Brain pericyte (primary cell): ENCODE measurements around the gene DPP7.
"Not testable (repeated sequence)": the region's sequence is repeated elsewhere in the genome, so short reads cannot be mapped to it uniquely, and the experiment has no call there.

ENCODE experiments used
- DNase-seq: peaks from one replicate; pipeline ENCODE4 v3.0.0-alpha.2; 2012; ENCODE audit warnings: low read depth, low spot score

DPP7 gene

GRCh38 chr9:137129456-137130175 is 15.1 kb upstream of the DPP7 start:
- DNase-seq = peak; percentile 79

GRCh38 chr9:137128862-137129455 is 14.4 kb upstream of the DPP7 start:
- no peak for DNase-seq

- no peak for DNase-seq
Measured at GRCh38 chr9:137128158-137128861, 13.8 kb upstream of the DPP7 start.

- DNase-seq = no peak
Measured at GRCh38 chr9:137127301-137128157, 13.0 kb upstream of the DPP7 start.

GRCh38 chr9:137126786-137127185 is 12.3 kb upstream of the DPP7 start:
- DNase-seq = no peak

GRCh38 chr9:137123952-137124462 is 9.5 kb upstream of the DPP7 start:
- not testable (repeated sequence) for DNase-seq

- no peak for DNase-seq
Measured at GRCh38 chr9:137123468-137123837, 8.9 kb upstream of the DPP7 start.

GRCh38 chr9:137122796-137123467 is 8.4 kb upstream of the DPP7 start:
- not testable (repeated sequence) for DNase-seq

GRCh38 chr9:137121927-137122795 is 7.6 kb upstream of the DPP7 start:
- DNase-seq = not testable (repeated sequence)

GRCh38 chr9:137118092-137118603 is 3.6 kb upstream of the DPP7 start:
- not testable (repeated sequence) for DNase-seq

GRCh38 chr9:137117269-137117731 is 2.8 kb upstream of the DPP7 start:
- no peak for DNase-seq

- no peak for DNase-seq
Measured at GRCh38 chr9:137116728-137117127, 2.2 kb upstream of the DPP7 start.

- no peak for DNase-seq
Measured at GRCh38 chr9:137116027-137116507, 1.5 kb upstream of the DPP7 start.

- DNase-seq = no peak
Measured at GRCh38 chr9:137115394-137116026, 977 bp upstream of the DPP7 start.

- no peak for DNase-seq
Measured at GRCh38 chr9:137114220-137114612, 317 bp downstream of the DPP7 start.

GRCh38 chr9:137113385-137114159 is 961 bp downstream of the DPP7 start:
- DNase-seq = no peak

- no peak for DNase-seq
Measured at GRCh38 chr9:137112564-137113384, 1.8 kb downstream of the DPP7 start.
